Measurements from ENCODE around the gene CFAP45. TPM values are rescaled to one million over a fixed set of nuclear protein-coding genes. Genes with fewer than 3 reads are reported as not detected.

The CFAP45 gene
- total RNA-seq, 1 donor from 2014 or later: 0.32 TPM

- DNase-seq (ENCODE audit: low spot score): peak; percentile 96
- intact Hi-C loops (cut with DNase I): loop anchor here (1.0 to 5.0 kb wide), 3 partner anchors 35 to 1773 kb away; partner anchors contain the start of gene IFI16
These were observed 25.1 kb upstream of the CFAP45 start, which contains the start of gene TAGLN2 for GRCh38 chr1:159924791-159925718. Gene TAGLN2, minus strand, starts transcription at chr1:159925507. Its CDS starts 4,998 bp downstream, at chr1:159920509.

- peak; percentile 95 for DNase-seq (ENCODE audit: low spot score)
- intact Hi-C loops (cut with DNase I): loop anchor here (5.0 kb wide), 1 partner anchor 917 kb away; the partner anchor contains the start of gene IFI16
These were observed 24.2 kb upstream of the CFAP45 start for GRCh38 chr1:159924025-159924790.

DNA sequence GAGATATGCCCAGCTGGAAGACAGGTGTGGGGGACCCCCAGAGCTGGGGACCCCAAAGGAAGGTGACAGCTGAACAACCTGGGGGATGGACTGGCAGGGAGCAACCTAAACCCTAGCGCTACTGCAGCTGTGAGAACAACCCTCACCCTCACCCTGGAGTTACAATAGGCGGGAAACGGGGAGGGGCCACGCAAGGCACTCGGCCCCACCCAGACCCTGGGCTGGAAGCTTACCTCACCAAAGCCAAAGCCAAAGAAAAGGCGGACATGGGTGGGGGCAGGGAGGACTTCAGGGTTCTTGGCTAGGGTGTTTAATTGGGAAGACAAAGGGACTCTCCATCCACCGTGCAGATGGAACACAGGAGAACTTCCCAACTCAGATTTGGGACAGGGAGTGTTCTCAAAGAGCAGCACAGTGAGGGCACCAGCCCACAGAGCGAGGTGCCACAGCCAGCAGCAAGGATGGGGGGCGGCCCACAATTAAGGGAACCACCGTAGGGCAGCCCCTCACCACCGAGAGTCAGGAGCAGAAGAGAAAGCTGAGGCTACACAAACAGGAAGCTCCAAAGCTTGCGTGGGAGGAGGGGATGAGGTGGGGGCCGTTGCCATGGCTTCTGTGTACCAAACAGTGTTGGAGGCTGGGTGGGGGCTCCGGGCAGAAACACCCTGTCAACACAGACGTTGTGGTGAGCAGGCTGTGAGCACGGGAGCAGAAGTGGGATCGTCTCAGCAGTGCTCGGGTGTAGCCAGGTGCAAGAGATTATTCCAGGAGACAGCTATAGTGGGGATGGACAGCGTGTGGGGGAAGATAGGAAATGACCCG is 23.4 kb upstream of the CFAP45 start:
- DNase-seq (ENCODE audit: low spot score): peak; percentile 95
- intact Hi-C loops (cut with DNase I): loop anchor here (1.0 to 5.0 kb wide), 2 partner anchors 69 to 916 kb away; partner anchors contain the start of gene IFI16

DNA sequence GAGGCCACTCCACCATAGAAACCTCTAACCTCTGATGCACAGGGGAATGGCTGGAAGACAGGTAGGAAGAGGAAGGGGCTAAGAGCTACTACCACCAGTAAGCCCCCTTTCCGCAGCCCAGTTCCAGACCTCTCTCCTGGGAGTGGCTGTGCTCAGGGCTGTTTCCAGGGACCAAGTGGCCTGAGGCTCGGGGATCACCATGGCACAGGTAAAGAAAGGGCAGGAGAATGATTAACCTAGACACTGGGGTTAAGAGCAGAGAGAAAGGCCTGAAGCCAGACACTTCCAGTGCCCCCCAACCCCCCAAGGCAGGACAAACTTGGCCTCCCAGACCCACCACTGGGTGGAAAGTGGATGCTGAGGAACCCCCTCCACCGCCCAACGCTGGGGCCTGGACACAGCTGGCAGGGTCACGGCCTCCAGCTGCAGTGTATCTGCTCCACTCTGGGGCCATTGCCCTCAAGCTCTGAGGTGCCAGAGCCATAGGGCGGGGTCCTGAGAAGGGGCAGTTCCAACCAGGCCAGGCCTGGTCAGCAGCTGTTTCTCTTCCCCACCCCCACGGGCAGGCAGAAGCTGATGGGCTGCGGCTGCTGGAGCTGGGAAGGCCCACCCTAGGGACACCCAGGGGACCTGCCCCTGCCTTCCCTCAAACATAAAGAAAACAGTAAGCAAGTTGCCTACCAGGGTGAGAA is 22.7 kb upstream of the CFAP45 start:
- intact Hi-C loops (cut with DNase I): loop anchor here (1.0 to 5.0 kb wide), 2 partner anchors 68 to 915 kb away; partner anchors contain the start of gene IFI16
- no peak for DNase-seq (ENCODE audit: low spot score)

- no peak for DNase-seq (ENCODE audit: low spot score)
These were observed 21.9 kb upstream of the CFAP45 start for GRCh38 chr1:159921700-159922504.

GRCh38 chr1:159921251-159921650 is 21.3 kb upstream of the CFAP45 start:
- intact Hi-C loops (cut with DNase I): loop anchor here (5.0 kb wide), 1 partner anchor 914 kb away; the partner anchor contains the start of gene IFI16

More at GRCh38 chr1:159921700-159922504, 21.9 kb upstream of the CFAP45 start:
- intact Hi-C loops (cut with DNase I): loop anchor here (5.0 kb wide), 1 partner anchor 915 kb away; the partner anchor contains the start of gene IFI16

DNA sequence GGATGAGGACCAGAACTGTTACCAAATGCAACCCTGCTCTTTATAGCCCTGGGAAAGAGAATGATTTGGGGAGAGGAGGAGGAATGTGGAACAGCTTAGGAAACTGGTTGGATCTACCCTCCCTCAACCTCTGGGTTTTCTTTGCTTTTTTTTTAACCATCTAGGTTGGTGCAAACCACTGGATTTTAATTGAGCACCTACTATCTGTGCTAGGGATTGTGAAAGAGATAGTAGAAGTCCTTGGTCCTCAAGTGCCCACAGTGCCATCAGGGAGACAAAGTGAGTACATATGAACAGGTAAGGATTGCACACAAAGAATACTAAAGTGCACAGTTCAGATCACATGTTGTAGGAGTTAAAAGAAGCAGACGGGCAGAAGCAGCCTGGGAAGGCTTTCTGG is 20.7 kb upstream of the CFAP45 start:
- intact Hi-C loops (cut with DNase I): loop anchor here (5.0 kb wide), 1 partner anchor 913 kb away; the partner anchor contains the start of gene IFI16
- no peak for DNase-seq (ENCODE audit: low spot score)

More at GRCh38 chr1:159921251-159921650, 21.3 kb upstream of the CFAP45 start:
- no peak for DNase-seq (ENCODE audit: low spot score)

- intact Hi-C loops (cut with DNase I): loop anchor here (5.0 kb wide), 1 partner anchor 913 kb away; the partner anchor contains the start of gene IFI16
- DNase-seq (ENCODE audit: low spot score): no peak
These were observed 20.2 kb upstream of the CFAP45 start for GRCh38 chr1:159920202-159920601.

- no peak for DNase-seq (ENCODE audit: low spot score)
- intact Hi-C loops (cut with DNase I): no loop called here
These were observed 19.4 kb upstream of the CFAP45 start for GRCh38 chr1:159919236-159919865.

- no peak for DNase-seq (ENCODE audit: low spot score)
- intact Hi-C loops (cut with DNase I): no loop called here
These were observed 18.6 kb upstream of the CFAP45 start for GRCh38 chr1:159918352-159919200.

GRCh38 chr1:159917533-159918351 is 17.8 kb upstream of the CFAP45 start:
- intact Hi-C loops (cut with DNase I): no loop called here
- no peak for DNase-seq (ENCODE audit: low spot score)

DNA sequence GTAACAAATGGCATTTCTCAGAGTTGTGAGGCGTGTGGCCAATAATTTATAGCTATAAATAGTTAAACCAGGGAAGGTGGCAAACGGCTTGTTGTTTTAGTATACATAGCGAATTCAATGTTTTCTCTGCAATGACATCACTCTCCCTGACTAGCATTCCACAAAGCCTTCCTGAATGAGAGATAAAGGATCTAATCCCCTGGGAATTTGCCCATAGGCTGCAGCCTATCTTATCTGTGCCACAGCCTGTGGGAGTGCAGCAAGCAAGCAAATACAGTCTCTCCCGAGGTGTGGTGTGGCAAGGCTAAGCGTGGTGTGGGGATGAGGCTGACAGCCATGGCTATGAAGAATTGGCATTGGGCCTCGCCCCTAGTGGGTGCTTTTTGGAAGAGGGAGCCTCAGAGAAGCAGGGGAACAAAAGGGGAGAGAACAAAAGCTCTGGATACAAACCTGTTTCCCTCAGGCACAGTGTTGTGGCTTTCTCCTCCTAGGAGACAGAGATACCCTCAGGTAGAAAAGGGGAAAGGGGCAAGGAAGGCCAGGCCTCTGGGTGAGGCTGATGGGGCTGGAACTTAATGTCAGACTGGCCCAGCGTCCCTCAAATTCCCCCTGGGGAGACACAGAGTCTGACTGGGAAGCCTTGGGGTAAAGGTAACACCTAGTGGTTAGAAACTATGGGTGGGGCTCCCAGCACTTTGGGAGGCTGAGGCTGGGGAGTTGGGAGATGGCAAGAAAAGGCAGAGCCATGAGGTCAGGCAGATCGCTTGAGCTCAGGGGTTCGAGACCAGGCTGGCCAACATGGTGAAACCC is 16.5 kb upstream of the CFAP45 start:
- no peak for DNase-seq (ENCODE audit: low spot score)
- intact Hi-C loops (cut with DNase I): no loop called here

DNA sequence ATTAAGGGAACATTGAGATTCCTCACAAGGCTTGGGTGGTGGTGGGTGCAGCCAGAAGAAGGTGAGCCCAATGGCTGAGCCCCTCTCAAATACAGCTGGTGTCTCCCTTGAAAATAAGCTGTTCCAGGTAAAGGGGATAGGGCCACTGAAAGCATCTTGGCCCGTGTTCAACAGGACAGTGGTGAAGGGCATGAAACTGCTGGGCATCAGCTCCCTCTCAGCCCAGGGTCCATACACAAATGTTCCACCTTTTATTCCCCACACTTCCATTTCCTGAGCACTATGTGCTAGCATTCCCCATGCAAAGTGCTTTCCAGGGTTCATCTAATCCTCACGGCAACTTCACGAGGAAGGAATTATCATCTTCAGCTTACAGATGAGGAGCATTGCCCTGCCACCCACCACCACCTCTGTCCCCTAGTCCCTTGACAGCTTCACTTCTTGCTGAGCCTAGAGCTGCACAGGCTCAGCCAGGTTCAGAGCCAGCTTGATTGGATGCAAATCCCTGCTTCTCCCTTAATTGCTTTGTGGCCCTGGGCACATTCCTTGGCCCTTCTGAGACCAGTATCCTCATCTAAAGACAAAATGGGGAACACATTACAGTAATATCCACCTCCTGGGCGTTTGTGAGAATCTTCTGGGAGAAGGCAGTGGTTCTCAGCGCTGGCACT is 15.7 kb upstream of the CFAP45 start:
- intact Hi-C loops (cut with DNase I): no loop called here
- no peak for DNase-seq (ENCODE audit: low spot score)

Measured in cardiac septum (tissue), 1 donor.